Transverse colon (tissue), 4 donors: ENCODE results near the gene EPS8L3.

Source experiments
- POLR2A ChIP-seq: fragments of 450-650 bp; IDR thresholded peaks from one replicate; pipeline ENCODE4 v1.6.1; 2016; ENCODE audit warnings: antibody characterized with exemption, mild to moderate bottlenecking, moderate library complexity
- POLR2AphosphoS5 ChIP-seq, 3 donors: sonication (generic); formaldehyde crosslinking; IDR thresholded peaks; one replicate each; pipeline ENCODE4 v1.6.1; 2016; ENCODE audit warnings: antibody characterized with exemption in 3 of 3
- TF ChIP-seq, protein P1 (sequence below), 5 experiments: fragments of 200-600 bp in 3 of 5; fragments of 450-650 bp in 2 of 5; sonication (generic) in 3 of 5; IDR thresholded peaks; 1 replicate in 2 of 5; 2 replicates in 3 of 5; pipeline ENCODE4 v1.5.1; 2016 to 2017; ENCODE audit warnings: antibody characterized with exemption in 5 of 5, inconsistent platforms in 3 of 5, mild to moderate bottlenecking in 2 of 5, moderate library complexity in 1 of 5

DNA sequence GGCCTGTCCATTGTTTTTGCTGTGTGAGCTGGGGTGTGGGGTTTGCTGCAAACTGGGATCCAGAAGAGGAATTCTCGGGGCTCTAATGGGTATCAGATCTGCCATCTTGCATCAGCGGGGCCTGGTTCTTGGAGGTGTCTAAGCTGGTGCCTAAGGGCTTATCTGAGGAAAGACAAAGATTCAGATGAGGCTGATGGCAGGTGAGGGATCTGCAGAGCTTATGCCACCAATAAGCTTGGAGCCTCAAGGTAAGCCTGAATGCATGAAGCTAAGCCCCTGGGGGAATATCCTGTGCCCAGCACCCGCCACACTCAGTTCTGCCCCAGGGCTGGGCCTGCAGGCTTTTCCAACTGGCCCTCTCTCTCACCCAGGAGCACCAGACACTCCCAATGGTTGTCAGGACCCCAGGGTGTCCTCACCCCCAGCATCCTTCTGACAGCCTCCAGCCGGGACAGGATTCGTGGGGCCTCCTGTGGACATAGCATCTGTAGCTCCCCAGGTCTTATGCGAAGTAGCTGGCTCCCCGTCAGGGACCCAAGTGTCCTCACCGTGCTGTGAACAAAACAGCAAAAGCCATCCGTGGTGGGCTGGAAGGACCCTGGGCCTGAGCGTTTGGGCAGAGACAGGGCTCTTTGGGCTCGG, 13.4 kb downstream of the EPS8L3 start:
- TF ChIP-seq, protein P1, sequence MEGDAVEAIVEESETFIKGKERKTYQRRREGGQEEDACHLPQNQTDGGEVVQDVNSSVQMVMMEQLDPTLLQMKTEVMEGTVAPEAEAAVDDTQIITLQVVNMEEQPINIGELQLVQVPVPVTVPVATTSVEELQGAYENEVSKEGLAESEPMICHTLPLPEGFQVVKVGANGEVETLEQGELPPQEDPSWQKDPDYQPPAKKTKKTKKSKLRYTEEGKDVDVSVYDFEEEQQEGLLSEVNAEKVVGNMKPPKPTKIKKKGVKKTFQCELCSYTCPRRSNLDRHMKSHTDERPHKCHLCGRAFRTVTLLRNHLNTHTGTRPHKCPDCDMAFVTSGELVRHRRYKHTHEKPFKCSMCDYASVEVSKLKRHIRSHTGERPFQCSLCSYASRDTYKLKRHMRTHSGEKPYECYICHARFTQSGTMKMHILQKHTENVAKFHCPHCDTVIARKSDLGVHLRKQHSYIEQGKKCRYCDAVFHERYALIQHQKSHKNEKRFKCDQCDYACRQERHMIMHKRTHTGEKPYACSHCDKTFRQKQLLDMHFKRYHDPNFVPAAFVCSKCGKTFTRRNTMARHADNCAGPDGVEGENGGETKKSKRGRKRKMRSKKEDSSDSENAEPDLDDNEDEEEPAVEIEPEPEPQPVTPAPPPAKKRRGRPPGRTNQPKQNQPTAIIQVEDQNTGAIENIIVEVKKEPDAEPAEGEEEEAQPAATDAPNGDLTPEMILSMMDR (IDR thresholded peaks at IDR 0.05): no peak
- TF ChIP-seq POLR2AphosphoS5 (IDR thresholded peaks at IDR 0.05): no peak
- TF ChIP-seq POLR2A: no peak
